Measurements from ENCODE around the gene ADSL. TPM values are rescaled to one million over a fixed set of nuclear protein-coding genes. Genes with fewer than 3 reads are reported as not detected.

ADSL gene
- total RNA-seq, 2 experiments from 2014 or later = 117 to 137 TPM

GRCh38 chr22:40405178-40406062 lies 59.1 kb downstream of the ADSL start:
- no peaks in the 10 kb centered on the region; the same call in 1 of the 2 replicates for H4K20me1 ChIP-seq (ENCODE audit: insufficient read depth, low read length)
- no peak for DNase-seq (ENCODE audit: low spot score)
- CTCF ChIA-PET (ENCODE audit: unreplicated experiment) = interaction anchor here (0.7 kb wide), 1 partner anchor 27 kb away, joined by 3 read pairs; no protein-coding TSS in a partner anchor
- H2AFZ ChIP-seq (ENCODE audit: low read length) = no peak overlapping the region
- peaks cover 99% of the 10 kb centered on the region for H3K36me3 ChIP-seq (ENCODE audit: insufficient read depth, low read length)
- no peaks in the 10 kb centered on the region for H3K9me3 ChIP-seq (ENCODE audit: low read length)
- no peak overlapping the region for H3K4me3 ChIP-seq (ENCODE audit: low read depth, low read length, poor library complexity, severe bottlenecking)
- POLR2A ChIA-PET = no interaction called here
- no peak overlapping the region for H3K4me2 ChIP-seq (ENCODE audit: low read length)
- no peaks in the 10 kb centered on the region for H3K79me2 ChIP-seq (ENCODE audit: insufficient read depth, low read depth, low read length)
- intact Hi-C loops (cut with micrococcal nuclease; ENCODE audit: unreplicated experiment) = no loop called here
- H3K9me2 ChIP-seq (ENCODE audit: insufficient read depth, low read length) = no peaks in the 10 kb centered on the region
- H3K4me1 ChIP-seq (ENCODE audit: insufficient read depth, low read length, poor library complexity, severe bottlenecking) = peaks cover 25% of the 10 kb centered on the region
- H3K27ac ChIP-seq (ENCODE audit: low read depth, low read length, poor library complexity, severe bottlenecking) = no peak overlapping the region
- no peak for TF ChIP-seq EZH2phosphoT487 (IDR thresholded peaks at IDR 0.05; ENCODE audit: borderline replicate concordance, low read depth, low read length)
- TF ChIP-seq, protein P1, sequence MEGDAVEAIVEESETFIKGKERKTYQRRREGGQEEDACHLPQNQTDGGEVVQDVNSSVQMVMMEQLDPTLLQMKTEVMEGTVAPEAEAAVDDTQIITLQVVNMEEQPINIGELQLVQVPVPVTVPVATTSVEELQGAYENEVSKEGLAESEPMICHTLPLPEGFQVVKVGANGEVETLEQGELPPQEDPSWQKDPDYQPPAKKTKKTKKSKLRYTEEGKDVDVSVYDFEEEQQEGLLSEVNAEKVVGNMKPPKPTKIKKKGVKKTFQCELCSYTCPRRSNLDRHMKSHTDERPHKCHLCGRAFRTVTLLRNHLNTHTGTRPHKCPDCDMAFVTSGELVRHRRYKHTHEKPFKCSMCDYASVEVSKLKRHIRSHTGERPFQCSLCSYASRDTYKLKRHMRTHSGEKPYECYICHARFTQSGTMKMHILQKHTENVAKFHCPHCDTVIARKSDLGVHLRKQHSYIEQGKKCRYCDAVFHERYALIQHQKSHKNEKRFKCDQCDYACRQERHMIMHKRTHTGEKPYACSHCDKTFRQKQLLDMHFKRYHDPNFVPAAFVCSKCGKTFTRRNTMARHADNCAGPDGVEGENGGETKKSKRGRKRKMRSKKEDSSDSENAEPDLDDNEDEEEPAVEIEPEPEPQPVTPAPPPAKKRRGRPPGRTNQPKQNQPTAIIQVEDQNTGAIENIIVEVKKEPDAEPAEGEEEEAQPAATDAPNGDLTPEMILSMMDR (conservative IDR thresholded peaks at IDR 0.05; ENCODE audit: low read length) = no peak
- no TSS peak for BruUV-seq (replicated peaks)

GRCh38 chr22:40406063-40406890 lies 60.0 kb downstream of the ADSL start:
- intact Hi-C loops (cut with micrococcal nuclease; ENCODE audit: unreplicated experiment) = no loop called here
- H3K9me2 ChIP-seq (ENCODE audit: insufficient read depth, low read length) = no peaks in the 10 kb centered on the region
- CTCF ChIA-PET (ENCODE audit: unreplicated experiment) = interaction anchor here (0.7 kb wide), 1 partner anchor 27 kb away, joined by 3 read pairs; no protein-coding TSS in a partner anchor
- H3K79me2 ChIP-seq (ENCODE audit: insufficient read depth, low read depth, low read length) = no peaks in the 10 kb centered on the region
- no peak overlapping the region for H3K4me2 ChIP-seq (ENCODE audit: low read length)
- H3K36me3 ChIP-seq (ENCODE audit: insufficient read depth, low read length) = peaks cover 100% of the 10 kb centered on the region
- no peak overlapping the region for H3K4me3 ChIP-seq (ENCODE audit: low read depth, low read length, poor library complexity, severe bottlenecking)
- H2AFZ ChIP-seq (ENCODE audit: low read length) = no peak overlapping the region
- H4K20me1 ChIP-seq (ENCODE audit: insufficient read depth, low read length) = no peaks in the 10 kb centered on the region
- H3K27ac ChIP-seq (ENCODE audit: low read depth, low read length, poor library complexity, severe bottlenecking) = no peak overlapping the region
- H3K4me1 ChIP-seq (ENCODE audit: insufficient read depth, low read length, poor library complexity, severe bottlenecking) = peaks cover 25% of the 10 kb centered on the region
- H3K9me3 ChIP-seq (ENCODE audit: low read length) = no peaks in the 10 kb centered on the region
- TF ChIP-seq, protein P1 (conservative IDR thresholded peaks at IDR 0.05; ENCODE audit: low read length) = no peak
- TF ChIP-seq EZH2phosphoT487 (IDR thresholded peaks at IDR 0.05; ENCODE audit: borderline replicate concordance, low read depth, low read length) = no peak
- no peak for DNase-seq (ENCODE audit: low spot score)
- BruUV-seq (replicated peaks) = no TSS peak
- POLR2A ChIA-PET = no interaction called here
